GM12864 (cell line): ENCODE measurements around the gene ALDH1B1.
A peak's percentile ranks its signal among the peaks of the same experiment; 100 is the strongest.

ENCODE experiments used
- DNase-seq: peaks from one replicate; pipeline ENCODE4 v3.0.0-alpha.2; 2011; ENCODE audit warnings: low read depth
- H3K4me3 ChIP-seq: 2 replicates; pipeline ENCODE4 v1.5.1; 2011; ENCODE audit warnings: mild to moderate bottlenecking, low read depth, low read length, control low read depth
- CTCF ChIP-seq: IDR thresholded peaks from 2 replicates; pipeline ENCODE4 v1.5.1; 2011; ENCODE audit warnings: low read depth, mild to moderate bottlenecking, moderate library complexity, low read length, control low read depth, inconsistent platforms; ENCODE audit errors: missing control alignments

The ALDH1B1 gene

GRCh38 chr9:38361473-38361850 is 31.0 kb upstream of the ALDH1B1 start:
- no peak overlapping the region for H3K4me3 ChIP-seq
- no peak for TF ChIP-seq CTCF
- no peak for DNase-seq

- no peak for DNase-seq
- no peak overlapping the region; the same call in 1 of the 2 replicates for H3K4me3 ChIP-seq
- TF ChIP-seq CTCF: peak; percentile 59
Measured at GRCh38 chr9:38362852-38363588, 29.5 kb upstream of the ALDH1B1 start.

GRCh38 chr9:38363589-38363925 is 28.9 kb upstream of the ALDH1B1 start:
- H3K4me3 ChIP-seq: no peak overlapping the region
- no peak for TF ChIP-seq CTCF
- DNase-seq: no peak

- H3K4me3 ChIP-seq: no peak overlapping the region
- DNase-seq: no peak
- no peak for TF ChIP-seq CTCF
Measured at GRCh38 chr9:38367898-38368297, 24.6 kb upstream of the ALDH1B1 start.

GRCh38 chr9:38368731-38369130 is 23.8 kb upstream of the ALDH1B1 start:
- no peak for TF ChIP-seq CTCF
- no peak for DNase-seq
- no peak overlapping the region for H3K4me3 ChIP-seq

- TF ChIP-seq CTCF: no peak
- no peak for DNase-seq
- no peak overlapping the region for H3K4me3 ChIP-seq
Measured at GRCh38 chr9:38370176-38370575, 22.3 kb upstream of the ALDH1B1 start.

- TF ChIP-seq CTCF: peak; percentile 62
- DNase-seq: peak; percentile 10
- no peak overlapping the region for H3K4me3 ChIP-seq
Measured at GRCh38 chr9:38371495-38371894, 21.0 kb upstream of the ALDH1B1 start.
